Measurements from ENCODE around the gene CCDC88C. TPM values are rescaled to one million over a fixed set of nuclear protein-coding genes. Genes with fewer than 3 reads are reported as not detected.

CCDC88C gene
- total RNA-seq, 2 experiments from 2014 or later: 269 to 287 TPM

GRCh38 chr14:91238085-91238484, 179.5 kb downstream of the CCDC88C start:
- no peak for TF ChIP-seq CTCF (IDR thresholded peaks at IDR 0.05)
- Mint-ChIP-seq H3K27ac (peak overlapping the region; percentile 77), H3K36me3 (ENCODE audit: low read depth) (peaks cover 18% of the 10 kb centered on the region), H3K4me1 (ENCODE audit: low read depth) (peaks cover 73% of the 10 kb centered on the region), H3K27me3 (no peaks in the 10 kb centered on the region), H3K4me3 (no peak overlapping the region), H3K9me3 (no peaks in the 10 kb centered on the region)
- no peak for ATAC-seq (ENCODE audit: poor library complexity)
- intact Hi-C loops (cut with DNase I, micrococcal nuclease): no loop called here
- Histone ChIP-seq H3K27me3 (ENCODE audit: control insufficient read depth in 1 of 2, insufficient read depth in 2 of 2, low read length in 2 of 2) (no peaks in the 10 kb centered on the region), H3K4me1 (ENCODE audit: insufficient read depth, low read length) (peaks cover 78% of the 10 kb centered on the region), H3K36me3 (ENCODE audit: insufficient read depth, low read length) (peaks cover 25% of the 10 kb centered on the region), H3K4me3 (ENCODE audit: low read length) (no peak overlapping the region), H3K9me3 (ENCODE audit: control insufficient read depth in 1 of 2, insufficient read depth in 1 of 2, low read length in 2 of 2) (no peaks in the 10 kb centered on the region), H3K27ac (ENCODE audit: low read depth in 1 of 2, low read length in 2 of 2) (no peak overlapping the region)
- ChIA-PET CTCF (no interaction called here), POLR2A (interaction anchor here (0.7 to 9.5 kb wide), 3 partner anchors 8 to 19 kb away, joined by 4 to 178 read pairs (median 5); no protein-coding TSS in a partner anchor)
- DNase-seq: no peak

- Mint-ChIP-seq H3K9me3 (no peaks in the 10 kb centered on the region), H3K4me3 (no peak overlapping the region), H3K4me1 (ENCODE audit: low read depth) (peaks cover 70% of the 10 kb centered on the region), H3K36me3 (ENCODE audit: low read depth) (peaks cover 18% of the 10 kb centered on the region), H3K27ac (no peak overlapping the region), H3K27me3 (no peaks in the 10 kb centered on the region)
- Histone ChIP-seq H3K9me3 (ENCODE audit: control insufficient read depth in 1 of 2, insufficient read depth in 1 of 2, low read length in 2 of 2) (no peaks in the 10 kb centered on the region), H3K27ac (ENCODE audit: low read depth in 1 of 2, low read length in 2 of 2) (no peak overlapping the region), H3K27me3 (ENCODE audit: control insufficient read depth in 1 of 2, insufficient read depth in 2 of 2, low read length in 2 of 2) (no peaks in the 10 kb centered on the region), H3K4me3 (ENCODE audit: low read length) (no peak overlapping the region), H3K36me3 (ENCODE audit: insufficient read depth, low read length) (peaks cover 26% of the 10 kb centered on the region), H3K4me1 (ENCODE audit: insufficient read depth, low read length) (peaks cover 79% of the 10 kb centered on the region)
- ATAC-seq (ENCODE audit: poor library complexity): no peak
- DNase-seq: no peak
- TF ChIP-seq CTCF (IDR thresholded peaks at IDR 0.05): no peak
- ChIA-PET POLR2A (no interaction called here), CTCF (no interaction called here)
- intact Hi-C loops (cut with DNase I, micrococcal nuclease): no loop called here
These were observed 180.4 kb downstream of the CCDC88C start for GRCh38 chr14:91237219-91237618.

- Histone ChIP-seq H3K9me3 (ENCODE audit: control insufficient read depth in 1 of 2, insufficient read depth in 1 of 2, low read length in 2 of 2) (no peaks in the 10 kb centered on the region), H3K27me3 (ENCODE audit: control insufficient read depth in 1 of 2, insufficient read depth in 2 of 2, low read length in 2 of 2) (no peaks in the 10 kb centered on the region), H3K36me3 (ENCODE audit: insufficient read depth, low read length) (peaks cover 30% of the 10 kb centered on the region), H3K27ac (ENCODE audit: low read depth in 1 of 2, low read length in 2 of 2) (no peak overlapping the region), H3K4me1 (ENCODE audit: insufficient read depth, low read length) (peaks cover 79% of the 10 kb centered on the region), H3K4me3 (ENCODE audit: low read length) (no peak overlapping the region)
- no peak for ATAC-seq (ENCODE audit: poor library complexity)
- intact Hi-C loops (cut with DNase I, micrococcal nuclease): no loop called here
- Mint-ChIP-seq H3K27me3 (no peaks in the 10 kb centered on the region), H3K9me3 (peaks cover 3% of the 10 kb centered on the region), H3K4me3 (peak overlapping the region; percentile 34), H3K36me3 (ENCODE audit: low read depth) (peaks cover 14% of the 10 kb centered on the region), H3K4me1 (ENCODE audit: low read depth) (peaks cover 70% of the 10 kb centered on the region), H3K27ac (peak overlapping the region; percentile 24)
- CTCF ChIA-PET: no interaction called here
- TF ChIP-seq CTCF (IDR thresholded peaks at IDR 0.05): no peak
- POLR2A ChIA-PET: interaction anchor here (0.6 to 2.1 kb wide), 3 partner anchors 8 to 29 kb away, joined by 3 to 19 read pairs (median 3); partner anchors contain the start of gene GPR68
- no peak for DNase-seq
These were observed 181.8 kb downstream of the CCDC88C start for GRCh38 chr14:91235841-91236240.
